Fibroblast of upper back skin (primary cell): ENCODE measurements around the gene STK26.

Experiments used
- DNase-seq: peaks from one replicate; pipeline ENCODE4 v3.0.0-alpha.2; 2013

Gene STK26

GRCh38 chrX:132101206-132101605, 78.1 kb downstream of the STK26 start:
- DNase-seq, result no peak

DNA sequence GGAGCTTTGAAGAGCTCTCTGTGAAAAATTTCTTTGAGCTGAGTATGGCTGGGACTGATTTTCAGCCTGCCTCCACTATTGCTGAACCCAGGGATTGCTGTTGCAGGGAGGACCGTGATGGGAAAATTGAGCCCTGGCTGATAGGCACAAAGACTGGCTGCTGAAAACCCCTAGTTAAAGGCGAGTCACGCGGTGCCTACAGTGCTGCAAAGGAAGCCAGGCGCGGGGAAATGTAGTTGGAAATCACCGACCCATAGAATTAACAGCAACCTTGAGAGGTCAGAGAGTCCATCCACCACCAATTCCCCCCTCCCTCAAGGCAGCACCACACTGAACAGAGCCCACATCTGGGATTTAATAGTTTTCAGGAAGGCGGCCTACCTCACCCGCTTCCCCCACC, 78.7 kb downstream of the STK26 start:
- DNase-seq, result no peak

- no peak for DNase-seq
Observed at GRCh38 chrX:132107291-132107690, 84.2 kb downstream of the STK26 start.

DNA sequence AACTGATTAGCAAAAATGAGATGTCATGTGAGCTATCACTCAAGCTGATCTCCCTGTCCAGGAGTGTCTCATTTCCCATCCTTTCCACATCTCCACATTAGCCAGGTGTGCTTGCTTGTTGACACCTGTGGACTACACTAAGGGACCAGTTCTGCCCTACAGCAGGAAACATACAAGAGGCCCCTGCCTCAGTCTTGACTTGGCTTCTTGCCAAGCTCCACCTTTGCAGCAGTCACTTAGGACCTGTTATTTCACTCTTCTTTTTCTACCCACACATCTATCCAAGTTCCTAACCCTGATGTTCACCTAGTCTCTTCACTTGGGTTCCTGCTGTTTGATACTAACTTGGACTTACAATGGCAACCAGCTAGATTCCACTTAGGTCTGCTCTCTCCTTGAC, 91.5 kb downstream of the STK26 start:
- no peak for DNase-seq

DNA sequence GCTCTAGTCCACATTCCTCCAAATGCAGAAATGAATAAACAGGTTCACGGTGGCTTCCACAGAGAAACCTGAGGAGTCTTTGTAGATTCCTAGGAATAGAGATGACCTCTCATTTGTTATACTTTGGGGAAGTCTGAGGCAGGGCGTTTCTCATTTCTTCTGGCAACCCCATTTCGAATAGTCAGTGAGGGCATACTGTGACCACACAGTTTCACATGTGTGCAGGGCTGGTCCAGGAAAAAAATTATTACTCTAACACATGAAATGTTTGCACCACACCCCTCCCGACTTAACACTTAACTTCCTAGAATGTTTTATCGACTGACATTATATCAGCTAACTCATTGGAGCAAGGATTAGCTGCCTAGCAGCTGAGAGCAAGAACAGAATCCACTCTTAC, 92.7 kb downstream of the STK26 start:
- no peak for DNase-seq

DNA sequence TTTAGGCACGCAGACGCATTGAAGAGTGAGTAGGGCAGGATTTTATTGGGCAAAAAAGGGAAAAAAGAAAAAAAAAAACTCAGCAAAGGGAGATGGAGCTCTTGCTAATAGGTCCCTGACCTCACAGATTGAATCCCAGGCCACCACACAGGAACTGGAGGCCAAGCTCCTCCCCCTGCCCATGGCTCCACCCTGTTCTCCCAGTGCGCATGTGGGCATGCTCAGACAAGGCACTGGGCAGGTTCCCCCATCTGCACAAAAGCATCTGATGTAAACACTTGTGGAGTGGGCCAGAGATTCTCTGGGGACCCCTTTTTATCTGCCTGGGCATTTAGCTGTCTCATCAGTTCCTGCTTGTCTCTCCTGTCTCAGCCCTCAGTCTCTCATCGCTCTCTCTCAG, 95.3 kb downstream of the STK26 start:
- no peak for DNase-seq

DNA sequence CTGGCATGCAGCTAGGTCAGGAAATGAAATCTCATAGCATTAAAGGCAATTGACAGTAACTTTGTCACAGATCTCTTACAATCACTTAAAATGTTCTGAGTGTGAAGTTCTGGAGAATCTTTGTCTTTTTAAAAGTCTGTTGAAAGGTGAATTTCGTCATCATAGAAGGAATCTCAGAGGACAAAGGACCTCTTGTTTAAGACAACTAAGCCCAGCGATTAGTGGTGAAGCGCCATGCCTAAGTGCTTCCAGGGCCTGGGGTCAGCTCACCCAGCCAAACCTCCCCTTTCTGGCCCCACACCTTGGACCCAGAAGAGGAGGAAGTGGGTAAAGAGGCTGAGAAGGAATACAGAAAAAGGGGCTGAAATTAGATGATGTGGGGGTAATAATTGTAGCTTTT, 96.2 kb downstream of the STK26 start:
- DNase-seq, result no peak

GRCh38 chrX:132119821-132120515, 96.9 kb downstream of the STK26 start:
- DNase-seq, result no peak

GRCh38 chrX:132120913-132121312, 97.8 kb downstream of the STK26 start:
- DNase-seq, result no peak
